Endodermal cell (in vitro differentiated cells): ENCODE results near the gene RAB24. TPM values are rescaled to one million over a fixed set of nuclear protein-coding genes. Genes with fewer than 3 reads are reported as not detected.
"Not testable (repeated sequence)": the region's sequence is repeated elsewhere in the genome, so short reads cannot be mapped to it uniquely, and the experiment has no call there.

Source experiments
- DNase-seq: peaks from one replicate; pipeline ENCODE4 v3.0.0-alpha.2; 2017
- H3K27ac ChIP-seq: 2 replicates; pipeline ENCODE4 v1.5.1; 2013; ENCODE audit warnings: mild to moderate bottlenecking, low read depth, low read length, moderate library complexity
- H3K27me3 ChIP-seq: 2 replicates; pipeline ENCODE4 v1.6.1; 2013; ENCODE audit warnings: mild to moderate bottlenecking, low read length, moderate library complexity; ENCODE audit not compliant: insufficient read depth, control insufficient read depth, poor library complexity, severe bottlenecking
- H3K36me3 ChIP-seq: 2 replicates; pipeline ENCODE4 v1.7.0; 2013; ENCODE audit warnings: mild to moderate bottlenecking, low read length, moderate library complexity; ENCODE audit not compliant: control insufficient read depth, insufficient read depth
- H3K4me1 ChIP-seq: one replicate; pipeline ENCODE4 v1.7.0; 2013; ENCODE audit warnings: low read length; ENCODE audit not compliant: control insufficient read depth, insufficient read depth
- H3K4me3 ChIP-seq: 2 replicates; pipeline ENCODE4 v1.5.1; 2013; ENCODE audit warnings: mild to moderate bottlenecking, low read length, moderate library complexity
- H3K9ac ChIP-seq: 2 replicates; pipeline ENCODE4 v1.6.1; 2013; ENCODE audit warnings: mild to moderate bottlenecking, low read length, moderate library complexity; ENCODE audit not compliant: poor library complexity, severe bottlenecking; ENCODE audit errors: extremely low read depth
- H3K9me3 ChIP-seq: 2 replicates; pipeline ENCODE4 v1.6.1; 2013; ENCODE audit warnings: mild to moderate bottlenecking, low read length, moderate library complexity; ENCODE audit not compliant: control insufficient read depth
- H3K27ac Mint-ChIP-seq: 2 replicates; pipeline ENCODE4 v1.8.0; 2020; ENCODE audit warnings: mixed read lengths
- H3K27me3 Mint-ChIP-seq: 2 replicates; pipeline ENCODE4 v1.8.0; 2021; ENCODE audit warnings: mild to moderate bottlenecking, mixed read lengths; ENCODE audit not compliant: insufficient read depth
- H3K36me3 Mint-ChIP-seq: 2 replicates; pipeline ENCODE4 v1.8.0; 2020; ENCODE audit warnings: low read depth, mixed read lengths
- H3K4me1 Mint-ChIP-seq: 2 replicates; pipeline ENCODE4 v1.8.0; 2020; ENCODE audit warnings: mixed read lengths
- H3K4me3 Mint-ChIP-seq: 2 replicates; pipeline ENCODE4 v1.8.0; 2020; ENCODE audit warnings: mild to moderate bottlenecking, moderate library complexity, mixed read lengths
- H3K9me3 Mint-ChIP-seq: 2 replicates; pipeline ENCODE4 v1.8.0; 2020; ENCODE audit warnings: mild to moderate bottlenecking, mixed read lengths
- WGBS, 2 experiments: methylation state at CpG; one replicate each; pipeline versions ENCODE4 v1.1.5 to v1.1.7; 2013; ENCODE audit warnings: missing lambda C conversion rate in 2 of 2, mixed read lengths in 1 of 2; ENCODE audit not compliant: insufficient coverage in 1 of 2, insufficient read length in 1 of 2; 5-methylcytosine and 5-hydroxymethylcytosine counted together
- total RNA-seq, 2 donors: library from RNA; stranded (reverse); fragmentation: NEBNext Ultra II Directional in 1 of 2; extraction: Animal tissue kit (Norgen Biotek cat#: 25700) in 1 of 2; gene quantifications; 2 replicates in 1 of 2; 3 replicates in 1 of 2; pipeline ENCODE4 v1.2.1, GENCODE V29; 2021
- TF ChIP-seq, protein P1 (sequence below): fragments of 200-600 bp; sonication (generic); conservative IDR thresholded peaks from 2 replicates; pipeline ENCODE4 v1.5.0; 2021; ENCODE audit warnings: antibody characterized with exemption, mild to moderate bottlenecking

Gene RAB24
- total RNA-seq, 2 donors from 2014 or later: 13.8 to 25.1 TPM

DNA sequence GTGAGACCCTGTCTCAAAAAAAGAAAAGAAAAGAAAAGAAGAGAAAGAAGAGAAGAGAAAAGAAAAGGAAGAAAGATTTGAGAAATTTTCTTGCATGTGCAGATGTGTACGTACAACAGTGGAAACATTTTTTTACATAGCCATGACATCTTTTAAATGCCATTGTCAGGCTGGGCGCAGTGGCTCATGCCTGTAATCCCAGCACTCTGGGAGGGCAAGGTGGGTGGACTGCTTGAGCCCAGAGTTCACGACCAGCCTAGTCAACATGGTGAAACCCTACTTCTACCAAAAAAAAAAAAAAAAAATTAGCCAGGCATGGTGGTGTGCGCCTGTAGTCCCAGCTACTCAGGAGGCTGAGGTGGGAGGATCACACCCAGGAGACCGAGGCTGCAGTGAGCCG, 41.4 kb upstream of the RAB24 start:
- DNase-seq: no peak
- peaks cover 2% of the 10 kb centered on the region for H3K4me1 ChIP-seq
- H3K27ac ChIP-seq: no peak overlapping the region
- Mint-ChIP-seq H3K4me1 (peaks cover 11% of the 10 kb centered on the region), H3K36me3 (peaks cover 51% of the 10 kb centered on the region), H3K4me3 (no peak overlapping the region), H3K27me3 (no peaks in the 10 kb centered on the region), H3K9me3 (no peaks in the 10 kb centered on the region), H3K27ac (no peak overlapping the region)
- no peak overlapping the region for H3K9ac ChIP-seq
- WGBS, 2 experiments: 96 to 100% methylated on average over 2 to 6 of the region's 6 CpGs
- H3K27me3 ChIP-seq: no peaks in the 10 kb centered on the region
- H3K9me3 ChIP-seq: peaks cover 6% of the 10 kb centered on the region
- TF ChIP-seq, protein P1, sequence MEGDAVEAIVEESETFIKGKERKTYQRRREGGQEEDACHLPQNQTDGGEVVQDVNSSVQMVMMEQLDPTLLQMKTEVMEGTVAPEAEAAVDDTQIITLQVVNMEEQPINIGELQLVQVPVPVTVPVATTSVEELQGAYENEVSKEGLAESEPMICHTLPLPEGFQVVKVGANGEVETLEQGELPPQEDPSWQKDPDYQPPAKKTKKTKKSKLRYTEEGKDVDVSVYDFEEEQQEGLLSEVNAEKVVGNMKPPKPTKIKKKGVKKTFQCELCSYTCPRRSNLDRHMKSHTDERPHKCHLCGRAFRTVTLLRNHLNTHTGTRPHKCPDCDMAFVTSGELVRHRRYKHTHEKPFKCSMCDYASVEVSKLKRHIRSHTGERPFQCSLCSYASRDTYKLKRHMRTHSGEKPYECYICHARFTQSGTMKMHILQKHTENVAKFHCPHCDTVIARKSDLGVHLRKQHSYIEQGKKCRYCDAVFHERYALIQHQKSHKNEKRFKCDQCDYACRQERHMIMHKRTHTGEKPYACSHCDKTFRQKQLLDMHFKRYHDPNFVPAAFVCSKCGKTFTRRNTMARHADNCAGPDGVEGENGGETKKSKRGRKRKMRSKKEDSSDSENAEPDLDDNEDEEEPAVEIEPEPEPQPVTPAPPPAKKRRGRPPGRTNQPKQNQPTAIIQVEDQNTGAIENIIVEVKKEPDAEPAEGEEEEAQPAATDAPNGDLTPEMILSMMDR: no peak
- peaks cover 62% of the 10 kb centered on the region for H3K36me3 ChIP-seq
- no peak overlapping the region for H3K4me3 ChIP-seq

DNA sequence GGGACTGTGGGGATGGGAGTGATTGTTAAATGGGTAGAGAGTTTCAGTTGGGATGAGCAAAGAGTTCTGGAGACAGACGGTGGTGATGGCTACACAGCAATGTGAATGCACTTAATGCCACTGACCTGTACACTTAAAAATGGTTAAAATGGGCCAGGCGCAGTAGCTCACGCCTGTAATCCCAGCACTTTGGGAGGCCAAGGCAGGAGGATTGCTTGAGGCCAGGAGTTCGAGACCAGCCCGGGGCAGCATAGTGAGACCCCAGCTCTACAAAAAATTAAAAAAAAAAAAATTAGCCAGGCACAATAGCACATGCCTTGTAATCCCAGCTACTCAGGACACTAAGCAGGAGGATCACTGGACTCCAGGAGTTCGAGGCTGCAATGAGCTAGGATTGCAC, 40.3 kb upstream of the RAB24 start:
- H3K27me3 Mint-ChIP-seq: no peaks in the 10 kb centered on the region
- TF ChIP-seq, protein P1: no peak
- Histone ChIP-seq H3K36me3 (peaks cover 63% of the 10 kb centered on the region), H3K9ac (no peak overlapping the region), H3K27me3 (no peaks in the 10 kb centered on the region), H3K27ac (no peak overlapping the region), H3K4me3 (no peak overlapping the region), H3K9me3 (peaks cover 6% of the 10 kb centered on the region), H3K4me1 (no peaks in the 10 kb centered on the region)
- H3K27ac Mint-ChIP-seq: no peak overlapping the region
- H3K4me1 Mint-ChIP-seq: peaks cover 10% of the 10 kb centered on the region
- no peak overlapping the region for H3K4me3 Mint-ChIP-seq
- WGBS, 2 experiments: 95 to 100% methylated on average over 4 to 6 of the region's 6 CpGs
- no peak for DNase-seq
- no peaks in the 10 kb centered on the region for H3K9me3 Mint-ChIP-seq
- H3K36me3 Mint-ChIP-seq: peaks cover 58% of the 10 kb centered on the region

DNA sequence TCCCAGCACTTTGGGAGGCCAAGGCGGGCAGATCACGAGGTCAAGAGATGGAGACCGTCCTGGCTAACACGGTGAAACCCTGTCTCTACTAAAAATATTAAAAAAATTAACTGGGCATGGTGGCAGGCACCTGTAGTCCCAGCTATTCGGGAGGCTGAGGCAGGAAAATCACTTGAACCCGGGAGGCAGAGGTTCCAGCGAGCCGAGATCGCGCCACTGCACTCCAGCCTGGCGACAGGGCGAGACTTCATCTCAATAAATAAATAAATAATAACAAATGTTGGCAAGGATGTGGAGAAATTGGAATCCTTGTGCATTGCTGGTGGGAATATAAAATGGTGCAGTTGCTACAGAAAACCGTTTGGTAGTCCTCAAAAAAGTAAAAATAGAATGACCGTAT, 39.5 kb upstream of the RAB24 start:
- H3K9me3 ChIP-seq, H3K27me3 ChIP-seq, H3K4me3 ChIP-seq, H3K27me3 Mint-ChIP-seq, H3K9me3 Mint-ChIP-seq, H3K27ac Mint-ChIP-seq, H3K27ac ChIP-seq, H3K9ac ChIP-seq, H3K4me3 Mint-ChIP-seq, DNase-seq, H3K4me1 ChIP-seq: not testable (repeated sequence)
- peaks cover 61% of the 10 kb centered on the region for H3K36me3 Mint-ChIP-seq
- 93 to 94% methylated on average over 9 to 13 of the region's 14 CpGs for WGBS, 2 experiments
- H3K4me1 Mint-ChIP-seq: peaks cover 10% of the 10 kb centered on the region
- peaks cover 64% of the 10 kb centered on the region for H3K36me3 ChIP-seq

DNA sequence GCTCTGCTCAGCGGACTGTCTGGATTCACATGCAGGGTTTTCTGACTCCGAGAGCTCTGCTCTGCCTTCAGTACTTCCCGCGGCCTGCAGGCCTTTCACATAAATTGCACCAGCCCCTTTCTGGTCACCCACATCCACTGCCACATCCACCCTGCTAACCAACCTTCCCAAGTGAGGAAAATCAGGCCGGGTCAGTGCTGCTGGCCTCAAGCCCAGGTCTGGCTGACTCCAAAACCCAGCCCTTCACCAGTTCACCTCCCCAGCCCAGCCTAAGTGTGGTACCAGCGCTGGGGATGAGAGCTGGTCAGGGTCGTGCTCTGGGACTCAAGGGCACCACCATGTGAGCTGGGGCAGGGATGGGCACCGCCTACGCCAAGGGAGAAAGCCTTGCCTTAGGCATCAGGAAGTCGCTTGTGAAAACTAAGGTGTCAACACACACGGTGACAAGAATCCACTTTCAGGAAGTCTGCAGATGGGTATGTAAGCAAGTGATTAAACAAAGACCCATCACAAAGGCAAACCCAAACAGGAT, 35.7 kb upstream of the RAB24 start:
- Histone ChIP-seq H3K4me1 (no peaks in the 10 kb centered on the region), H3K27ac (no peak overlapping the region), H3K36me3 (peaks cover 69% of the 10 kb centered on the region), H3K27me3 (no peaks in the 10 kb centered on the region), H3K9ac (no peak overlapping the region), H3K9me3 (peaks cover 6% of the 10 kb centered on the region), H3K4me3 (no peak overlapping the region)
- 83% methylated on average over 8 to 11 of the region's 11 CpGs for WGBS, 2 experiments
- Mint-ChIP-seq H3K9me3 (no peaks in the 10 kb centered on the region), H3K27me3 (no peaks in the 10 kb centered on the region), H3K27ac (peak overlapping the region; percentile 61), H3K4me1 (peaks cover 10% of the 10 kb centered on the region), H3K4me3 (no peak overlapping the region), H3K36me3 (peaks cover 64% of the 10 kb centered on the region)
- TF ChIP-seq, protein P1: no peak
- no peak for DNase-seq
